Brain microvascular endothelial cell (primary cell): Measurements from ENCODE around the gene CCR9.

Experiments used
- DNase-seq: peaks from one replicate; pipeline ENCODE4 v3.0.0-alpha.2; 2020
- H3K27ac ChIP-seq: fragments of 250-450 bp; sonication (Bioruptor Pico); 2 replicates; pipeline ENCODE4 v1.5.1; 2020; ENCODE audit warnings: mild to moderate bottlenecking, moderate library complexity
- H3K27me3 ChIP-seq: fragments of 250-450 bp; sonication (Bioruptor Pico); replicated peaks from 2 replicates; pipeline ENCODE4 v1.5.1; 2020; ENCODE audit warnings: mild to moderate bottlenecking
- H3K36me3 ChIP-seq: fragments of 250-450 bp; sonication (Bioruptor Pico); replicated peaks from 2 replicates; pipeline ENCODE4 v1.5.1; 2020; ENCODE audit warnings: mild to moderate bottlenecking
- H3K4me3 ChIP-seq: 2 replicates; pipeline ENCODE4 v1.5.1; 2011; ENCODE audit warnings: low read depth, mild to moderate bottlenecking, control low read depth, low read length, moderate library complexity
- in situ Hi-C: cut with HindIII; loops from 2 replicates; pipeline ENCODE4 v1.10.0; 2017; ENCODE audit warnings: low sequenced_read_pairs, low pct_ligation_motif_present
- TF ChIP-seq, protein P1 (sequence below): IDR thresholded peaks from 2 replicates; pipeline ENCODE4 v1.5.1; 2011; ENCODE audit warnings: low read depth, mild to moderate bottlenecking, moderate library complexity, low read length, control low read depth, inconsistent platforms; ENCODE audit errors: missing control alignments

Gene CCR9

DNA sequence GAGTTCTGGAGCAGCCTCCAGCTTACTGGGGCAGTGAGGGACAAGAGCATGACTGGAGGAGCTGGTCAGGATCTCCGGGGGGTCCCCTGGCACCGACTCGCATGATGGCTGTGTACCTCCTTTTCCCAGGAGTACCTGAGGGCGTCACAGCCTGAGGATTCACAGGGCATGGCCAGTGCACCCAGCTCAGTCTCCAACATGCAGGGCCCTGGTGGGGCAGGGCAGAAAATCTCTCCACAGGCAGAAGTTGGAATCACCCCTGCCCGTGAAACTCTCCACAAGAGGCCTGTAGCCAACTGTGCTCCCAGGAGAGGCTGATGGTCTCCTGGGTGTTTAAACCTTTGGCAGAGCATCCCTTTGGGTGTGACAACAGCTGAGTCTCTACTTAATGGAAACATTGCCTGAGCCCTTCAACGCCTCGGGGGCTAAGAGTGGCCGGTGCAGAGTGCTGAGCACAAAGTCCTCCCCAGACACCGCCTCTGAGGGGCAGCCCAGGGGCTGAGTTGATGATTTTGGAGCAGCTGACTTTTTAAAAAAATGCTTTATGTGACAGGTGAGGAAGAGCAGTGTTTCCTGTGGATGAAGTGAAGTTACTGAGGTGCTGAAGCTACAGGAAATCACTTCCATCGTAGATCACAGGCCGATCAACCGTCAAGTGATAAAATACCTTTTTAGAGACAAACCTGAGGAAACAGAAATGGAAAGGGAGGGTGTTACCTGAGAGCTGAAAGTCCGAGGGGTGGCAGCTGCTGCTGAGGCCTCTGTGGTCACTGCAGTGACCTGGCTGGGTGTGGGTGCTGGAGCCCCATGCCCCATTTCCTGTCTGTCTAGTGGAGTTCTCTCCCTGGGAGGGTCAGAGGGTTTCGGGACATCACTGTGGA, 35.1 kb downstream of the CCR9 start:
- H3K36me3 ChIP-seq, result peaks cover 15% of the 10 kb centered on the region
- no peaks in the 10 kb centered on the region for H3K27me3 ChIP-seq
- no peak overlapping the region for H3K4me3 ChIP-seq
- DNase-seq, result no peak
- in situ Hi-C loops, result no loop called here
- H3K27ac ChIP-seq, result no peak overlapping the region
- TF ChIP-seq, protein P1, sequence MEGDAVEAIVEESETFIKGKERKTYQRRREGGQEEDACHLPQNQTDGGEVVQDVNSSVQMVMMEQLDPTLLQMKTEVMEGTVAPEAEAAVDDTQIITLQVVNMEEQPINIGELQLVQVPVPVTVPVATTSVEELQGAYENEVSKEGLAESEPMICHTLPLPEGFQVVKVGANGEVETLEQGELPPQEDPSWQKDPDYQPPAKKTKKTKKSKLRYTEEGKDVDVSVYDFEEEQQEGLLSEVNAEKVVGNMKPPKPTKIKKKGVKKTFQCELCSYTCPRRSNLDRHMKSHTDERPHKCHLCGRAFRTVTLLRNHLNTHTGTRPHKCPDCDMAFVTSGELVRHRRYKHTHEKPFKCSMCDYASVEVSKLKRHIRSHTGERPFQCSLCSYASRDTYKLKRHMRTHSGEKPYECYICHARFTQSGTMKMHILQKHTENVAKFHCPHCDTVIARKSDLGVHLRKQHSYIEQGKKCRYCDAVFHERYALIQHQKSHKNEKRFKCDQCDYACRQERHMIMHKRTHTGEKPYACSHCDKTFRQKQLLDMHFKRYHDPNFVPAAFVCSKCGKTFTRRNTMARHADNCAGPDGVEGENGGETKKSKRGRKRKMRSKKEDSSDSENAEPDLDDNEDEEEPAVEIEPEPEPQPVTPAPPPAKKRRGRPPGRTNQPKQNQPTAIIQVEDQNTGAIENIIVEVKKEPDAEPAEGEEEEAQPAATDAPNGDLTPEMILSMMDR, result no peak

DNA sequence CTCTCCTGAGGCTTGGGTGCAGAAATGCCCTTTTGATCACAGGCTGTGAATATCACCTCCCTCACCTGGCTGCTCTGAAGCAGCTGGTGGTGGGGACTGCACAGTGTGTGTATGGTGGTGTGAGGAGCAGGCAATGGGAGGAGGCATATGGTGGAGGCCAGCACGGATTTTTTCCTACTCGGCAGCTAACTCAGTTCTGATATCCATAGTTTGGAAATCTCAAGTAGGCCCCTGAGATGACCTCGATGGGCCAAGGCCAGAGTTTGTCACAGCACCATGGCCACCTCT, 35.6 kb downstream of the CCR9 start:
- in situ Hi-C loops, result no loop called here
- H3K4me3 ChIP-seq, result no peak overlapping the region

DNA sequence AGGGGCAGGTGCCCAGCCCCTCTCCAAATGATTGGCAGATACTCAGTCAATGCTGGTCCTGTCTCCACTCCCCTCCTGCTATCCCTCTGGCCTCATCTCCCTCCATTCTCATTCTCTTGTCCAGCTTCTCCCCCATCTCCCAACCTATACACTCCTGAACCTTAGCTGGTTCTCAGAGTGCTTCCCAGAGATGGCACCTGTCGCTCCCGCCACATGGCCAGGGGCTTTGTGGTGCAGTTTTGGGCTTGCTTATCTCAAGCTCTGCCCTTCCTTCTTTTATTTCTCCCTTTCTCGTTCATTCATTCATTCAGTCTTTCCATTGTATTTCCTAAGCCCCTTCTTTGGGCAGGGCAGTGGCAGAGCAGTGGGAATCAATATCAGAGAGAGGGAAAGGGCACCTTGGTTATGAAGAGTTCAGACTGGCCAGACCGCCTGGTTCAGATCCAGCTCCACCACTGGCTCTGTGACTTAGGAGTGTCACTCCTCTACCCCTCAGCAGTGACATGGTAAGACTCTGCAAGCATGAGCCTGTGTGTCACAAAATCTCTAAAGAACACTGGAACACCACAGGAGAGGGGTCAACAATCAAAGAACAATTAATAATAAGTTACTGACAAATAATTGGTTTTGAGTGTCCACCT, 36.7 kb downstream of the CCR9 start:
- DNase-seq, result no peak
- Histone ChIP-seq H3K27ac (no peak overlapping the region), H3K27me3 (no peaks in the 10 kb centered on the region), H3K4me3 (no peak overlapping the region), H3K36me3 (peaks cover 15% of the 10 kb centered on the region)
- in situ Hi-C loops, result no loop called here
- TF ChIP-seq, protein P1, result no peak

More for the DNA sequence above, 35.6 kb downstream of the CCR9 start:
- H3K27me3 ChIP-seq, result no peaks in the 10 kb centered on the region
- no peak overlapping the region for H3K27ac ChIP-seq
- TF ChIP-seq, protein P1, result no peak
- DNase-seq, result no peak
- H3K36me3 ChIP-seq, result peaks cover 15% of the 10 kb centered on the region

DNA sequence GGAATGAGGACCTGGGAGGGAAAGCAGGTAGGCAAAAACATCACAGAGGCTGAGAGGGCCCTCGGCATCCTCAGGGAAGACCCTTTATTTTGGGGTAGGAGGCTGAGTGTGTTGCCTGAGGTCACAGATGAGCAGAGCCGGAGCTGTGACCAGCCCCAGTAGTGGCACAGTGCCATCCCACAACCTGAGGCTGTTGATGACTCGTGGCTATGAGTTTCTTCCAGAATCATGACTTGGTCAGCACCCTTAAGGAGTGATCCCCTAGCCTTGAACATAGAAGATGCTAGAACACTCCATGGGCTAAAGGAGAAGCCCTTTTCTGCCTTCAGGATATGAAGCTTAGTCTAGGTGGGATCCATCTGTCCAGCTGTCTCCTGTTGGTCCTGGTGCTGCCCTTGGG, 37.4 kb downstream of the CCR9 start:
- in situ Hi-C loops, result no loop called here
- DNase-seq, result peak; percentile 22
- Histone ChIP-seq H3K27me3 (no peaks in the 10 kb centered on the region), H3K4me3 (no peak overlapping the region), H3K36me3 (peaks cover 15% of the 10 kb centered on the region), H3K27ac (no peak overlapping the region)
- TF ChIP-seq, protein P1, result no peak

DNA sequence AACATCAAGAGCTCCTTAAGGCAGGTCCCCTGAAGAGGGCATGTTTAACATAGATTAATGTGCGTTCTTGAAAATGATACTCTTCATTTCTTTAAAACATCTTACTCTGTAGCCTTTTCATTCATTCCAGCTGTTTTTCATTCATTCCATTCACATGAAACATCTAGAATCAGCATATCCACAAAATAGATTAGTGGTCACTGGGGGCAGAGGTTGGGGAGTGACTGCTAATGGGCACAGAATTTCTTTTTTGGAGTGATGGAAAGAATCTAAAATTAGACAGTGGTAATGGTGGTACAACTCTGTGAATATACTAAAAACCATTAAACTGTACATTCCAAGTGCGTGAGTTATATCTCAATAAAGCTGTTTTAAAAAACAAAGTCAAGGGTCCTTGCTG, 41.5 kb downstream of the CCR9 start:
- TF ChIP-seq, protein P1, result no peak
- in situ Hi-C loops, result no loop called here
- Histone ChIP-seq H3K36me3 (peaks cover 22% of the 10 kb centered on the region), H3K4me3 (no peak overlapping the region), H3K27ac (no peak overlapping the region), H3K27me3 (no peaks in the 10 kb centered on the region)
- DNase-seq, result no peak
